HepG2 (cell line): ENCODE results near the gene RAD51. TPM values are rescaled to one million over a fixed set of nuclear protein-coding genes. Genes with fewer than 3 reads are reported as not detected.
A peak's percentile ranks its signal among the peaks of the same experiment; 100 is the strongest.

ENCODE experiments used
- ARNTL ChIP-seq: sonication (generic); formaldehyde crosslinking; IDR thresholded peaks from 2 replicates; pipeline ENCODE4 v1.4.0; 2020; ENCODE audit warnings: mild to moderate bottlenecking, missing genetic modification reagents
- ATF2 ChIP-seq: sonication (generic); formaldehyde crosslinking; IDR thresholded peaks from 2 replicates; pipeline ENCODE4 v1.4.0; 2020; ENCODE audit warnings: missing genetic modification reagents
- DMAP1 ChIP-seq: IDR thresholded peaks from 2 replicates; pipeline ENCODE4 v1.6.1; 2016
- FOXP1 ChIP-seq, 2 experiments: fragments of 450-650 bp in 1 of 2; IDR thresholded peaks; 2 replicates each; pipeline ENCODE4 v1.6.1; 2017 to 2018; ENCODE audit warnings: antibody characterized with exemption in 1 of 2
- GABPB1 ChIP-seq: IDR thresholded peaks from 2 replicates; pipeline ENCODE4 v1.6.1; 2016; ENCODE audit warnings: mild to moderate bottlenecking, missing genetic modification reagents, moderate library complexity, missing compliant biosample characterization
- HMGXB4 ChIP-seq, 2 experiments: sonication (generic) in 1 of 2; formaldehyde crosslinking in 1 of 2; IDR thresholded peaks; 2 replicates each; pipeline versions ENCODE4 v1.4.0 to v1.6.1; 2018 to 2020; ENCODE audit warnings: missing genetic modification reagents in 2 of 2, borderline replicate concordance in 1 of 2, low read depth in 1 of 2, mild to moderate bottlenecking in 1 of 2, missing biosample characterization in 1 of 2
- KMT2B ChIP-seq: IDR thresholded peaks from 2 replicates; pipeline ENCODE4 v1.6.1; 2016; ENCODE audit warnings: missing genetic modification reagents, missing compliant biosample characterization
- MAF1 ChIP-seq: sonication (generic); formaldehyde crosslinking; IDR thresholded peaks from 2 replicates; pipeline ENCODE4 v1.5.0; 2020; ENCODE audit warnings: missing genetic modification reagents, borderline replicate concordance
- MED8 ChIP-seq: sonication (generic); formaldehyde crosslinking; IDR thresholded peaks from 2 replicates; pipeline ENCODE4 v1.8.1; 2023; ENCODE audit warnings: mild to moderate bottlenecking, missing genetic modification reagents; ENCODE audit not compliant: insufficient replicate concordance
- NRL ChIP-seq: sonication (generic); formaldehyde crosslinking; IDR thresholded peaks from 2 replicates; pipeline ENCODE4 v1.5.0; 2020; ENCODE audit warnings: missing genetic modification reagents, mild to moderate bottlenecking, moderate library complexity, borderline replicate concordance
- SKIL ChIP-seq: sonication (generic); formaldehyde crosslinking; IDR thresholded peaks from 2 replicates; pipeline ENCODE4 v1.8.0; 2022; ENCODE audit warnings: missing genetic modification reagents, mild to moderate bottlenecking, moderate library complexity, borderline replicate concordance
- SOX13 ChIP-seq, 3 experiments: fragments of 450-650 bp in 1 of 3; sonication (generic) in 1 of 3; formaldehyde crosslinking in 1 of 3; IDR thresholded peaks in 2 of 3; conservative IDR thresholded peaks in 1 of 3; 2 replicates each; pipeline versions ENCODE4 v1.5.0 to v1.6.1; 2016 to 2020; ENCODE audit warnings: antibody characterized with exemption in 1 of 3, mild to moderate bottlenecking in 1 of 3, missing compliant biosample characterization in 1 of 3, missing genetic modification reagents in 1 of 3, moderate library complexity in 1 of 3
- SP2 ChIP-seq: sonication (generic); formaldehyde crosslinking; IDR thresholded peaks from 2 replicates; pipeline ENCODE4 v1.5.1; 2020; ENCODE audit warnings: mild to moderate bottlenecking, missing genetic modification reagents
- THAP7 ChIP-seq: sonication (generic); formaldehyde crosslinking; IDR thresholded peaks from 2 replicates; pipeline ENCODE4 v1.8.1; 2023; ENCODE audit warnings: mild to moderate bottlenecking, missing genetic modification reagents
- XBP1 ChIP-seq: sonication (generic); formaldehyde crosslinking; IDR thresholded peaks from 2 replicates; pipeline ENCODE4 v1.5.0; 2020; ENCODE audit warnings: missing genetic modification reagents
- XRCC5 ChIP-seq: fragments of 200-400 bp; formaldehyde crosslinking; optimal IDR thresholded peaks from 2 replicates; pipeline ENCODE3; 2017; ENCODE audit warnings: mild to moderate bottlenecking, low read length
- ZFP62 ChIP-seq: sonication (generic); formaldehyde crosslinking; IDR thresholded peaks from 2 replicates; pipeline ENCODE4 v1.4.0; 2020; ENCODE audit warnings: missing genetic modification reagents
- ZNF180 ChIP-seq: sonication (generic); formaldehyde crosslinking; IDR thresholded peaks from 2 replicates; pipeline ENCODE4 v1.4.0; 2020; ENCODE audit warnings: low read depth, missing genetic modification reagents, borderline replicate concordance
- ZNF20 ChIP-seq: sonication (generic); formaldehyde crosslinking; IDR thresholded peaks from 2 replicates; pipeline ENCODE4 v1.4.0; 2020; ENCODE audit warnings: mild to moderate bottlenecking, moderate library complexity, missing genetic modification reagents
- ZNF256 ChIP-seq: sonication (generic); formaldehyde crosslinking; conservative IDR thresholded peaks from 2 replicates; pipeline ENCODE4 v1.4.0; 2020; ENCODE audit warnings: missing genetic modification reagents
- ZNF274 ChIP-seq: sonication (generic); formaldehyde crosslinking; IDR thresholded peaks from 2 replicates; pipeline ENCODE4 v1.5.1; 2020; ENCODE audit warnings: mild to moderate bottlenecking, missing genetic modification reagents
- ZNF549 ChIP-seq: sonication (generic); formaldehyde crosslinking; IDR thresholded peaks from 2 replicates; pipeline ENCODE4 v1.5.0; 2020; ENCODE audit warnings: missing genetic modification reagents
- ZZZ3 ChIP-seq: sonication (generic); formaldehyde crosslinking; IDR thresholded peaks from 2 replicates; pipeline ENCODE4 v1.4.0; 2020; ENCODE audit warnings: missing genetic modification reagents, mild to moderate bottlenecking, borderline replicate concordance
- polyA plus RNA-seq, 8 experiments: library from polyadenylated mRNA; depleted of rRNA in 3 of 8; stranded (reverse) in 7 of 8; unstranded in 1 of 8; fragments of >200 nt; fragmentation: Illumina TruSeq in 4 of 8; extraction: Trizol in 4 of 8; gene quantifications; 2 replicates each; pipeline versions ENCODE4 v1.2.1 to v1.2.3, GENCODE V29; 2011 to 2016; ENCODE audit warnings: low read depth in 4 of 8, missing spikeins in 1 of 8, mixed read lengths in 1 of 8; ENCODE audit not compliant: insufficient read depth in 1 of 8
- total RNA-seq, 5 experiments: library from RNA; depleted of rRNA; stranded (reverse); fragments of >200 nt; fragmentation: Illumina TruSeq; extraction: Trizol; gene quantifications; 2 replicates each; pipeline ENCODE4 v1.2.3, GENCODE V29; 2016; ENCODE audit warnings: low read depth in 1 of 5

Gene RAD51
- total and polyA plus RNA-seq, 2 of the 13 experiments (the other 11 are each of a cell fraction or from before 2014, with no cell fraction given) = 8.5 to 12.8 TPM

GRCh38 chr15:40694688-40695468, at the start of gene RAD51 (continued):
- peak; percentile 53; the same call in 1 of the 2 replicates for TF ChIP-seq ARNTL (CRISPR knock-in tag)
- no peak for TF ChIP-seq THAP7 (CRISPR knock-in tag)
- peak; percentile 90 for TF ChIP-seq GABPB1 (CRISPR knock-in tag)
- no peak for TF ChIP-seq ZNF256 (CRISPR knock-in tag)
- peak; percentile 72; the same call in 1 of the 2 replicates for TF ChIP-seq KMT2B (CRISPR knock-in tag)
- no peak for TF ChIP-seq ZZZ3
- TF ChIP-seq ZNF180 (CRISPR knock-in tag) = no peak
- TF ChIP-seq XRCC5 = peak; percentile 22
- no peak for TF ChIP-seq SKIL (CRISPR knock-in tag)
- TF ChIP-seq SOX13 (IDR thresholded peaks at IDR 0.05) = no peak
- no peak for TF ChIP-seq SOX13 (CRISPR knock-in tag; conservative IDR thresholded peaks at IDR 0.05 in 1 of 2, IDR thresholded peaks at IDR 0.05 in 1 of 2)
- no peak; the same call in 1 of the 2 replicates for TF ChIP-seq XBP1
- peak; percentile 80; the same call in 1 of the 2 replicates for TF ChIP-seq ZFP62 (CRISPR knock-in tag)
- peak; percentile 62; the same call in 1 of the 2 replicates for TF ChIP-seq SP2 (CRISPR knock-in tag)
- no peak for TF ChIP-seq ZNF549 (CRISPR knock-in tag)
- peak; percentile 82 for TF ChIP-seq MAF1
- no peak for TF ChIP-seq MED8 (CRISPR knock-in tag)
- peak; percentile 46 to 85; a peak in 3 of 4 replicates for TF ChIP-seq HMGXB4 (CRISPR knock-in tag; IDR thresholded peaks at IDR 0.05; ENCODE audit: borderline replicate concordance in 1 of 2, low read depth in 1 of 2)
- TF ChIP-seq DMAP1 (CRISPR knock-in tag) = peak; percentile 83; the same call in 1 of the 2 replicates
- TF ChIP-seq ZNF20 (CRISPR knock-in tag) = no peak
- peak; percentile 33; the same call in 1 of the 2 replicates for TF ChIP-seq ATF2 (CRISPR knock-in tag)
- TF ChIP-seq ZNF274 (CRISPR knock-in tag) = peak; percentile 70; the same call in 1 of the 2 replicates
- TF ChIP-seq NRL (CRISPR knock-in tag) = peak; percentile 79; the same call in 1 of the 2 replicates
- no peak for TF ChIP-seq FOXP1 (IDR thresholded peaks at IDR 0.05)
- peak; percentile 30; the same call in 1 of the 2 replicates for TF ChIP-seq FOXP1 (CRISPR knock-in tag; IDR thresholded peaks at IDR 0.05)
